CD14-positive monocyte (primary cell): ENCODE data around the gene TEAD1. TPM values are rescaled to one million over a fixed set of nuclear protein-coding genes. Genes with fewer than 3 reads are reported as not detected.

Source experiments
- DNase-seq, 3 donors: peaks; one replicate each; pipeline ENCODE4 v3.0.0-alpha.2; 2011 to 2022
- H2AFZ ChIP-seq: 2 replicates; pipeline ENCODE4 v1.6.0; 2012; ENCODE audit warnings: mild to moderate bottlenecking, low read depth, low read length, inconsistent platforms; ENCODE audit not compliant: insufficient read depth, poor library complexity, severe bottlenecking
- H3K27ac ChIP-seq, 2 donors: 1 replicate in 1 of 2; 2 replicates in 1 of 2; pipeline ENCODE4 v1.5.1; 2012 to 2013; ENCODE audit warnings: low read length in 2 of 2, control low read depth in 1 of 2, inconsistent platforms in 1 of 2, low read depth in 1 of 2, mild to moderate bottlenecking in 1 of 2
- H3K27me3 ChIP-seq, 2 donors: one replicate each; pipeline versions ENCODE4 v1.6.0 to v1.6.1; 2011 to 2013; ENCODE audit warnings: low read length in 2 of 2; ENCODE audit not compliant: control insufficient read depth in 2 of 2, insufficient read depth in 2 of 2
- H3K36me3 ChIP-seq, 2 donors: replicated peaks in 1 of 2; 1 replicate in 1 of 2; 2 replicates in 1 of 2; pipeline versions ENCODE4 v1.5.1 to v1.6.1; 2012 to 2013; ENCODE audit warnings: low read length in 2 of 2, control low read depth in 1 of 2, inconsistent platforms in 1 of 2, mild to moderate bottlenecking in 1 of 2; ENCODE audit not compliant: insufficient read depth in 2 of 2, control insufficient read depth in 1 of 2
- H3K4me1 ChIP-seq, 2 donors: 1 replicate in 1 of 2; 2 replicates in 1 of 2; pipeline versions ENCODE4 v1.5.1 to v1.6.1; 2012 to 2013; ENCODE audit warnings: low read length in 2 of 2, control low read depth in 1 of 2, inconsistent platforms in 1 of 2, mild to moderate bottlenecking in 1 of 2, moderate library complexity in 1 of 2; ENCODE audit not compliant: insufficient read depth in 2 of 2, control insufficient read depth in 1 of 2
- H3K4me2 ChIP-seq: replicated peaks from 2 replicates; pipeline ENCODE3; 2012; ENCODE audit warnings: low read length, moderate library complexity, mild to moderate bottlenecking; ENCODE audit not compliant: poor library complexity, severe bottlenecking; ENCODE audit errors: extremely low read depth
- H3K4me3 ChIP-seq, 3 experiments: fragments of 200-600 bp in 1 of 3; sonication (generic) in 1 of 3; replicated peaks in 1 of 3; 1 replicate in 2 of 3; 2 replicates in 1 of 3; pipeline ENCODE4 v1.5.1; 2011 to 2013; ENCODE audit warnings: low read length in 3 of 3, mild to moderate bottlenecking in 3 of 3, control low read depth in 2 of 3, low read depth in 2 of 3, inconsistent platforms in 1 of 3, moderate library complexity in 1 of 3
- H3K79me2 ChIP-seq: 2 replicates; pipeline ENCODE4 v1.6.0; 2012; ENCODE audit warnings: mild to moderate bottlenecking, control low read depth, inconsistent platforms, low read length, moderate library complexity; ENCODE audit not compliant: insufficient read depth
- H3K9ac ChIP-seq: 2 replicates; pipeline ENCODE4 v1.6.0; 2017; ENCODE audit warnings: low read length, mild to moderate bottlenecking; ENCODE audit not compliant: insufficient read depth, poor library complexity, severe bottlenecking
- H3K9me3 ChIP-seq, 2 donors: replicated peaks in 1 of 2; 1 replicate in 1 of 2; 2 replicates in 1 of 2; pipeline versions ENCODE4 v1.5.1 to v1.6.1; 2012 to 2013; ENCODE audit warnings: low read length in 2 of 2, control low read depth in 1 of 2; ENCODE audit not compliant: control insufficient read depth in 1 of 2, insufficient read depth in 1 of 2
- H4K20me1 ChIP-seq: 2 replicates; pipeline ENCODE4 v1.6.0; 2012; ENCODE audit warnings: mild to moderate bottlenecking, low read length, control low read depth, moderate library complexity; ENCODE audit not compliant: insufficient read depth
- H3K27ac Mint-ChIP-seq, 7 donors: one replicate each; pipeline ENCODE4 v1.8.0; 2020; ENCODE audit warnings: mild to moderate bottlenecking in 7 of 7, mixed read lengths in 7 of 7, moderate library complexity in 6 of 7, inconsistent platforms in 2 of 7
- H3K27me3 Mint-ChIP-seq, 3 donors: one replicate each; pipeline ENCODE4 v1.8.0; 2021 to 2022; ENCODE audit warnings: low read depth in 3 of 3, mild to moderate bottlenecking in 3 of 3, mixed read lengths in 3 of 3, moderate library complexity in 3 of 3, inconsistent platforms in 1 of 3
- H3K36me3 Mint-ChIP-seq, 2 donors: one replicate each; pipeline ENCODE4 v1.8.0; 2020; ENCODE audit warnings: mixed read lengths in 2 of 2, inconsistent platforms in 1 of 2, mild to moderate bottlenecking in 1 of 2
- H3K4me1 Mint-ChIP-seq: one replicate; pipeline ENCODE4 v1.8.0; 2020; ENCODE audit warnings: mild to moderate bottlenecking, mixed read lengths
- H3K4me3 Mint-ChIP-seq, 2 donors: one replicate each; pipeline ENCODE4 v1.8.0; 2020; ENCODE audit warnings: mild to moderate bottlenecking in 2 of 2, mixed read lengths in 2 of 2, moderate library complexity in 1 of 2
- H3K9me3 Mint-ChIP-seq, 7 donors: one replicate each; pipeline ENCODE4 v1.8.0; 2020 to 2022; ENCODE audit warnings: mixed read lengths in 7 of 7, mild to moderate bottlenecking in 6 of 7, moderate library complexity in 6 of 7, inconsistent platforms in 2 of 7
- CTCF ChIP-seq: fragments of 200-600 bp; IDR thresholded peaks from one replicate; pipeline ENCODE4 v1.8.0; 2022; ENCODE audit warnings: antibody characterized with exemption, mild to moderate bottlenecking
- WGBS: methylation state at CpG from one replicate; pipeline ENCODE4 v1.1.5; 2013; ENCODE audit warnings: missing lambda C conversion rate; ENCODE audit not compliant: insufficient coverage; 5-methylcytosine and 5-hydroxymethylcytosine counted together
- intact Hi-C, 2 donors: fragments of 100-400 bp; cut with micrococcal nuclease; formaldehyde crosslinking; loops; one replicate each; pipeline versions ENCODE4 v1.15.0 to v1.15.1; 2023
- polyA plus RNA-seq, 3 donors: library from polyadenylated mRNA; depleted of rRNA in 1 of 3; unstranded in 2 of 3; stranded (reverse) in 1 of 3; fragments of 300-500 nt in 2 of 3; fragments of >200 nt in 1 of 3; fragmentation: Illumina TruSeq in 2 of 3; gene quantifications; 1 replicate in 2 of 3; 2 replicates in 1 of 3; pipeline ENCODE4 v1.2.3, GENCODE V29; 2012 to 2021

Gene TEAD1
- polyA plus RNA-seq, 3 donors, result not detected

- H3K9ac ChIP-seq, result no peak overlapping the region
These were observed 8.1 kb downstream of the TEAD1 start for GRCh38 chr11:12682288-12682687.

GRCh38 chr11:12682737-12683500 lies 8.7 kb downstream of the TEAD1 start:
- Mint-ChIP-seq H3K36me3 (no peaks in the 10 kb centered on the region), H3K4me3 (peak overlapping the region in 1 of 2 donors; percentile 18), H3K9me3 (peaks cover 0 to 13% (median 4%) of the 10 kb centered on the region in 7 donors), H3K27me3 (peaks cover 52 to 82% (median 59%) of the 10 kb centered on the region in 3 donors), H3K27ac (no peak overlapping the region), H3K4me1 (peaks cover 4% of the 10 kb centered on the region)
- no peaks in the 10 kb centered on the region for H3K36me3 ChIP-seq
- no peaks in the 10 kb centered on the region for H3K4me1 ChIP-seq
- H3K4me2 ChIP-seq, result no peak overlapping the region
- no peaks in the 10 kb centered on the region for H3K79me2 ChIP-seq
- H3K4me3 ChIP-seq, result no peak overlapping the region
- peaks cover 0 to 8% of the 10 kb centered on the region in 2 donors for H3K9me3 ChIP-seq
- intact Hi-C loops, result no loop called here
- no peak overlapping the region for H3K9ac ChIP-seq
- 87% methylated on average over 7 of the region's 10 CpGs for WGBS
- TF ChIP-seq CTCF, result no peak
- no peak overlapping the region for H2AFZ ChIP-seq
- no peak for DNase-seq
- peaks cover 68 to 70% of the 10 kb centered on the region in 2 donors for H3K27me3 ChIP-seq
- H4K20me1 ChIP-seq, result no peaks in the 10 kb centered on the region
- no peak overlapping the region for H3K27ac ChIP-seq

More at GRCh38 chr11:12682288-12682687, 8.1 kb downstream of the TEAD1 start:
- H3K4me1 ChIP-seq, result no peaks in the 10 kb centered on the region
- no peak for DNase-seq
- H3K27me3 ChIP-seq, result peaks cover 70 to 72% of the 10 kb centered on the region in 2 donors
- peaks cover 0 to 12% of the 10 kb centered on the region in 2 donors for H3K9me3 ChIP-seq
- Mint-ChIP-seq H3K27ac (peak overlapping the region in 2 of 7 donors; percentile 4 to 13), H3K4me3 (peak overlapping the region in 1 of 2 donors; percentile 69), H3K27me3 (peaks cover 58 to 82% (median 60%) of the 10 kb centered on the region in 3 donors), H3K36me3 (no peaks in the 10 kb centered on the region), H3K9me3 (peaks cover 0 to 13% (median 4%) of the 10 kb centered on the region in 7 donors), H3K4me1 (peaks cover 4% of the 10 kb centered on the region)
- no peaks in the 10 kb centered on the region for H3K36me3 ChIP-seq
- H3K4me3 ChIP-seq, result no peak overlapping the region
- no peak for TF ChIP-seq CTCF
- no peak overlapping the region for H3K27ac ChIP-seq
- H2AFZ ChIP-seq, result no peak overlapping the region
- intact Hi-C loops, result no loop called here
- no peak overlapping the region for H3K4me2 ChIP-seq
- no peaks in the 10 kb centered on the region for H4K20me1 ChIP-seq
- no peaks in the 10 kb centered on the region for H3K79me2 ChIP-seq
- WGBS, result 67% methylated on average over 7 of the region's 8 CpGs
